DOHH2 (cell line): ENCODE measurements around the gene SCAPER.
"Not testable (repeated sequence)": the region's sequence is repeated elsewhere in the genome, so short reads cannot be mapped to it uniquely, and the experiment has no call there.

Source experiments
- H3F3A ChIP-seq: fragments of 200-600 bp; sonication (generic), shearing (Covaris generic); 2 replicates; pipeline ENCODE4 v1.6.0; 2016; ENCODE audit warnings: antibody characterized with exemption, mild to moderate bottlenecking; ENCODE audit not compliant: control insufficient read depth, insufficient read depth
- H3K27ac ChIP-seq: fragments of 200-600 bp; sonication (generic); 2 replicates; pipeline ENCODE4 v1.5.1; 2014; ENCODE audit warnings: low read depth, mild to moderate bottlenecking, low read length, moderate library complexity
- H3K27me3 ChIP-seq: fragments of 200-600 bp; sonication (generic); 2 replicates; pipeline ENCODE4 v1.6.1; 2014; ENCODE audit warnings: mild to moderate bottlenecking, low read length, mixed read lengths; ENCODE audit not compliant: control insufficient read depth
- H3K36me3 ChIP-seq: fragments of 200-600 bp; sonication (generic); 2 replicates; pipeline ENCODE4 v1.6.1; 2014; ENCODE audit warnings: mild to moderate bottlenecking, low read length, moderate library complexity, mixed read lengths; ENCODE audit not compliant: control insufficient read depth
- H3K4me1 ChIP-seq: fragments of 200-600 bp; sonication (generic); 2 replicates; pipeline ENCODE4 v1.6.1; 2014; ENCODE audit warnings: mild to moderate bottlenecking, low read length, mixed read lengths; ENCODE audit not compliant: control insufficient read depth
- H3K4me2 ChIP-seq: fragments of 200-600 bp; sonication (generic); 2 replicates; pipeline ENCODE4 v1.6.0; 2014; ENCODE audit warnings: mild to moderate bottlenecking, low read length, moderate library complexity
- H3K4me3 ChIP-seq: fragments of 200-600 bp; sonication (generic); 2 replicates; pipeline ENCODE4 v1.5.1; 2014; ENCODE audit warnings: mild to moderate bottlenecking, low read length, mixed read lengths
- H3K79me2 ChIP-seq: fragments of 200-600 bp; sonication (generic); 2 replicates; pipeline ENCODE4 v1.6.1; 2014; ENCODE audit warnings: mild to moderate bottlenecking, low read length, mixed read lengths; ENCODE audit not compliant: control insufficient read depth
- H3K9me2 ChIP-seq: fragments of 200-600 bp; sonication (generic); replicated peaks from 2 replicates; pipeline ENCODE4 v1.6.1; 2014; ENCODE audit warnings: mild to moderate bottlenecking, low read length, mixed read lengths; ENCODE audit not compliant: control insufficient read depth
- H3K9me3 ChIP-seq: fragments of 200-600 bp; sonication (generic); 2 replicates; pipeline ENCODE4 v1.6.1; 2014; ENCODE audit warnings: antibody characterized with exemption, low read length, mixed read lengths; ENCODE audit not compliant: control insufficient read depth, insufficient read depth
- H4K20me1 ChIP-seq: fragments of 200-600 bp; sonication (generic); 2 replicates; pipeline ENCODE4 v1.6.0; 2014; ENCODE audit warnings: low read depth, mild to moderate bottlenecking, antibody characterized with exemption, low read length, moderate library complexity; ENCODE audit not compliant: control insufficient read depth, insufficient read depth
- CTCF ChIP-seq: fragments of 200-600 bp; sonication (generic); IDR thresholded peaks from one replicate; pipeline ENCODE4 v1.5.1; 2014; ENCODE audit warnings: antibody characterized with exemption, mild to moderate bottlenecking, low read depth, low read length; ENCODE audit not compliant: poor library complexity, severe bottlenecking
- EZH2phosphoT487 ChIP-seq: fragments of 200-600 bp; sonication (generic); IDR thresholded peaks from 2 replicates; pipeline ENCODE4 v1.6.1; 2017; ENCODE audit warnings: borderline replicate concordance, mild to moderate bottlenecking, antibody characterized with exemption, low read length, moderate library complexity, mixed read lengths

The SCAPER gene

GRCh38 chr15:76753771-76754170 lies 151.4 kb downstream of the SCAPER start:
- H3K9me2 ChIP-seq = no peaks in the 10 kb centered on the region
- no peaks in the 10 kb centered on the region for H3K4me1 ChIP-seq
- H3K9me3 ChIP-seq = no peaks in the 10 kb centered on the region
- H3K27ac ChIP-seq = no peak overlapping the region
- no peaks in the 10 kb centered on the region for H3F3A ChIP-seq
- no peaks in the 10 kb centered on the region for H3K27me3 ChIP-seq
- TF ChIP-seq CTCF (no peak), EZH2phosphoT487 (no peak)
- H3K36me3 ChIP-seq = no peaks in the 10 kb centered on the region
- no peaks in the 10 kb centered on the region for H4K20me1 ChIP-seq
- H3K4me3 ChIP-seq = no peak overlapping the region
- H3K79me2 ChIP-seq = no peaks in the 10 kb centered on the region
- H3K4me2 ChIP-seq = no peak overlapping the region

- TF ChIP-seq CTCF (no peak), EZH2phosphoT487 (no peak)
- no peaks in the 10 kb centered on the region for H3K4me1 ChIP-seq
- no peaks in the 10 kb centered on the region for H3K9me3 ChIP-seq
- no peaks in the 10 kb centered on the region for H3F3A ChIP-seq
- H3K36me3 ChIP-seq = no peaks in the 10 kb centered on the region
- H3K27me3 ChIP-seq = no peaks in the 10 kb centered on the region
- no peaks in the 10 kb centered on the region for H3K9me2 ChIP-seq
- no peaks in the 10 kb centered on the region for H4K20me1 ChIP-seq
- H3K4me2 ChIP-seq = no peak overlapping the region
- H3K27ac ChIP-seq = no peak overlapping the region
- H3K4me3 ChIP-seq = no peak overlapping the region
- H3K79me2 ChIP-seq = no peaks in the 10 kb centered on the region
Observed at GRCh38 chr15:76753131-76753530, 152.0 kb downstream of the SCAPER start.

- Histone ChIP-seq H3K27me3 (no peaks in the 10 kb centered on the region), H4K20me1 (no peaks in the 10 kb centered on the region), H3K36me3 (no peaks in the 10 kb centered on the region), H3F3A (no peaks in the 10 kb centered on the region), H3K79me2 (no peaks in the 10 kb centered on the region), H3K4me3 (no peak overlapping the region), H3K4me2 (no peak overlapping the region), H3K9me2 (no peaks in the 10 kb centered on the region), H3K9me3 (no peaks in the 10 kb centered on the region), H3K4me1 (no peaks in the 10 kb centered on the region), H3K27ac (no peak overlapping the region)
- TF ChIP-seq CTCF (no peak), EZH2phosphoT487 (no peak)
Observed at GRCh38 chr15:76752549-76752948, 152.6 kb downstream of the SCAPER start.

GRCh38 chr15:76737573-76737972 lies 167.6 kb downstream of the SCAPER start:
- H3K27me3 ChIP-seq = no peaks in the 10 kb centered on the region
- TF ChIP-seq EZH2phosphoT487 = no peak
- TF ChIP-seq CTCF = no peak
- H3K4me1 ChIP-seq = no peaks in the 10 kb centered on the region
- no peaks in the 10 kb centered on the region for H3K9me3 ChIP-seq
- no peaks in the 10 kb centered on the region for H3F3A ChIP-seq
- no peaks in the 10 kb centered on the region for H4K20me1 ChIP-seq
- H3K79me2 ChIP-seq = no peaks in the 10 kb centered on the region
- H3K4me3 ChIP-seq = no peak overlapping the region
- no peaks in the 10 kb centered on the region; the same call in 1 of the 2 replicates for H3K9me2 ChIP-seq
- H3K27ac ChIP-seq = no peak overlapping the region
- H3K36me3 ChIP-seq = no peaks in the 10 kb centered on the region
- H3K4me2 ChIP-seq = no peak overlapping the region

- H3K4me2 ChIP-seq, H3K27me3 ChIP-seq: not testable (repeated sequence)
Observed at GRCh38 chr15:76732321-76732720, 172.8 kb downstream of the SCAPER start.

More at GRCh38 chr15:76732321-76732720, 172.8 kb downstream of the SCAPER start:
- not testable (repeated sequence) for H3K79me2 ChIP-seq, H3F3A ChIP-seq, H3K4me1 ChIP-seq, H3K27ac ChIP-seq, H3K36me3 ChIP-seq, H3K9me3 ChIP-seq, H4K20me1 ChIP-seq, H3K4me3 ChIP-seq, H3K9me2 ChIP-seq
